GM12878 (cell line): ENCODE data around the gene MRPL46. TPM values are rescaled to one million over a fixed set of nuclear protein-coding genes. Genes with fewer than 3 reads are reported as not detected.

Experiments
- ATAC-seq: fragments of 200-7000 bp; cut with Tn5 transposase; 3 replicates; pipeline ENCODE4 v1.9.1; 2020; ENCODE audit warnings: mild to moderate bottlenecking, moderate library complexity
- BruUV-seq: library from RNA; stranded (reverse); fragments of 400-500 nt; replicated peaks from 2 replicates; lab custom pipeline; 2021; lab: Mats Ljungman, UMichigan
- CTCF ChIA-PET: fragments of 300-600 bp; sonication (Branson Sonifier 250); formaldehyde crosslinking; extraction: SDS; loops from one replicate; lab custom pipeline; 2021; ENCODE audit warnings: inconsistent platforms; lab: Yijun Ruan, JAX
- POLR2A ChIA-PET: fragments of 350-600 bp; formaldehyde crosslinking; extraction: SDS; loops from one replicate; lab custom pipeline; 2021; ENCODE audit warnings: inconsistent platforms; lab: Charles Lee
- RAD21 ChIA-PET: fragments of 300-600 bp; sonication (Branson Sonifier 250); formaldehyde crosslinking; loops from one replicate; lab custom pipeline; 2023; ENCODE audit warnings: antibody characterized with exemption; ENCODE audit not compliant: unreplicated experiment; lab: Charles Lee
- SMC1A ChIA-PET: fragments of 300-600 bp; sonication (Branson Sonifier 250); formaldehyde crosslinking; loops from one replicate; lab custom pipeline; 2023; ENCODE audit not compliant: unreplicated experiment, uncharacterized antibody; lab: Charles Lee
- DNase-seq: peaks from one replicate; pipeline ENCODE4 v3.0.0-alpha.2; 2011; ENCODE audit warnings: low read depth, low spot score
- FAIRE-seq: peaks from 3 replicates; lab custom pipeline; 2011; peaks lifted over from hg19 to GRCh38; lab: Jason Lieb, UNC
- H2AFZ ChIP-seq: 2 replicates; pipeline ENCODE4 v1.6.0; 2011; ENCODE audit warnings: low read depth, low read length, control low read depth; ENCODE audit not compliant: control insufficient read depth
- H3K27ac ChIP-seq: 2 replicates; pipeline ENCODE4 v1.5.1; 2011; ENCODE audit warnings: control low read depth; ENCODE audit not compliant: control insufficient read depth, insufficient read depth
- H3K27me3 ChIP-seq, 2 experiments: replicated peaks in 1 of 2; 2 replicates each; pipeline versions ENCODE4 v1.6.0 to v1.6.1; 2011; ENCODE audit warnings: low read length in 1 of 2; ENCODE audit not compliant: control insufficient read depth in 2 of 2, insufficient read depth in 2 of 2
- H3K36me3 ChIP-seq, 2 experiments: 2 replicates each; pipeline ENCODE4 v1.5.1; 2011; ENCODE audit warnings: low read length in 1 of 2; ENCODE audit not compliant: control insufficient read depth in 2 of 2, insufficient read depth in 2 of 2
- H3K4me1 ChIP-seq: 2 replicates; pipeline ENCODE4 v1.6.1; 2011; ENCODE audit warnings: mild to moderate bottlenecking, low read length, moderate library complexity, mixed read lengths; ENCODE audit not compliant: control insufficient read depth, insufficient read depth
- H3K4me2 ChIP-seq: 2 replicates; pipeline ENCODE4 v1.6.0; 2011; ENCODE audit warnings: control low read depth; ENCODE audit not compliant: control insufficient read depth, insufficient read depth
- H3K4me3 ChIP-seq: fragments of 200-600 bp; sonication (generic); 2 replicates; pipeline ENCODE4 v1.5.1; 2016
- H3K79me2 ChIP-seq: 2 replicates; pipeline ENCODE4 v1.6.0; 2011; ENCODE audit warnings: low read length; ENCODE audit not compliant: control insufficient read depth, insufficient read depth
- H3K9ac ChIP-seq: 2 replicates; pipeline ENCODE4 v1.8.0; 2011; ENCODE audit warnings: low read length, control low read depth, mixed read lengths; ENCODE audit not compliant: control insufficient read depth, insufficient read depth
- H3K9me3 ChIP-seq: replicated peaks from 3 replicates; pipeline ENCODE4 v1.5.1; 2011; ENCODE audit warnings: mild to moderate bottlenecking, low read length; ENCODE audit not compliant: control insufficient read depth, insufficient read depth
- H4K20me1 ChIP-seq: 2 replicates; pipeline ENCODE4 v1.6.0; 2011; ENCODE audit not compliant: control insufficient read depth, insufficient read depth
- BMI1 ChIP-seq: fragments of 450-650 bp; IDR thresholded peaks from 2 replicates; pipeline ENCODE4 v1.6.1; 2016; ENCODE audit warnings: mild to moderate bottlenecking, moderate library complexity, borderline replicate concordance
- HDAC6 ChIP-seq: fragments of 200-600 bp; sonication (generic); IDR thresholded peaks from one replicate; pipeline ENCODE4 v1.8.0; 2017; ENCODE audit warnings: antibody characterized with exemption; ENCODE audit not compliant: unreplicated experiment
- LARP7 ChIP-seq: fragments of 450-650 bp; IDR thresholded peaks from 2 replicates; pipeline ENCODE4 v1.6.1; 2017; ENCODE audit warnings: mild to moderate bottlenecking
- ZNF274 ChIP-seq: IDR thresholded peaks from one replicate; pipeline ENCODE4 v1.8.0; 2011; ENCODE audit not compliant: insufficient read length, insufficient read depth
- WGBS: methylation state at CpG from one replicate; pipeline ENCODE4 v1.1.6; 2016; ENCODE audit warnings: low lambda C conversion rate; ENCODE audit not compliant: insufficient replicate concordance, insufficient coverage; ENCODE audit errors: missing lambda C conversion rate; 5-methylcytosine and 5-hydroxymethylcytosine counted together
- in situ Hi-C: fragments of 300-500 bp; cut with MboI; formaldehyde crosslinking; loops from 9 replicates; pipeline ENCODE4 v1.14.3; 2018; ENCODE audit warnings: mixed read lengths
- intact Hi-C: fragments of 100-400 bp; cut with micrococcal nuclease; formaldehyde crosslinking; loops from one replicate; pipeline ENCODE4 v1.14.2; 2022; ENCODE audit not compliant: unreplicated experiment
- polyA plus RNA-seq, 11 experiments: library from polyadenylated mRNA; depleted of rRNA in 4 of 11; unstranded in 6 of 11; stranded (reverse) in 5 of 11; fragments of >200 nt; fragmentation: Nextera tagmentation in 4 of 11; fragmentation: Illumina TruSeq in 1 of 11; extraction: Ambion mirVana in 4 of 11; extraction: Trizol in 1 of 11; gene quantifications; 1 replicate in 1 of 11; 2 replicates in 10 of 11; pipeline versions ENCODE4 v1.2.1 to v1.2.3, GENCODE V29; 2011 to 2016; ENCODE audit warnings: inconsistent platforms in 2 of 11, missing spikeins in 2 of 11, low read depth in 1 of 11
- total RNA-seq, 4 experiments: library from RNA; depleted of rRNA in 3 of 4; stranded (reverse); fragments of >200 nt in 3 of 4; fragmentation: Illumina TruSeq in 1 of 4; extraction: Trizol in 1 of 4; gene quantifications; 2 replicates each; pipeline versions ENCODE4 v1.2.1 to v1.2.3, GENCODE V29; 2013 to 2021
- TF ChIP-seq, protein P1 (sequence below): fragments of 450-650 bp; IDR thresholded peaks from 2 replicates; pipeline ENCODE4 v1.6.1; 2017; ENCODE audit warnings: mild to moderate bottlenecking, low read depth, inconsistent platforms; ENCODE audit not compliant: poor library complexity, severe bottlenecking

The MRPL46 gene
- total and polyA plus RNA-seq, 10 of the 15 experiments (the other 5 are each of a cell fraction or from before 2014, with no cell fraction given): 37.4 to 96.7 (median 52.9) TPM

DNA sequence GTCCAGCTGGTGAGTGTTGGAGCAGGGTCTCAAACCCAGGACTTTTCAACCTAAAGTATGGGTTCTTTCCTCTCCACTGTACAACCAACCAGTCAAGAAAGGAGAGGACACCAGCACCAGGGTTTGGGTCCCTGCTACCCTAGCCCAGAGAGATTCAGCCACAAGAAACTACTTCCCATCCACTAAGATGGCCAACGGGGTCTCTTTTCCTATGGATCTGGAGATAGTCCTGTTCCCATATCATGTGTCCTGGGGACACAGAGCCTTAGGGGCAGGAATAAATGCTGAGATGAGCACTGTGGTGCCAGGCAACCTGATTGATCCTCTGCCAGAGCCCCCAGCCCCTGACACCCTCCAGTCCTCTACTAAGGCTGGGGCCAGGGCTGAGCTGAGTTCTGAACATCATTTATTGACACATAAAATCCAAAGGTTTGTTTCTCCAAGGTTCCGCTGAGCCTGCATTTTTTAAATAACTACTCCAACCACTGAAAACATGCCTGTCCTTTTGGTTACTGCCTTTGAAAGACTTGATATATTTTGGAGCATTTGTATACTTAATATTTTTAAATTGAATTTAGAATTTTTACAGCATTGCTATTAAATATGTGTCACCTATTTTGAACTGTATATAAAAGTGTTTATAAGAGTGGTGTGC lies 26.0 kb downstream of the MRPL46 start (continued):
- no peak for TF ChIP-seq HDAC6
- TF ChIP-seq, all 136 proteins: peak for 0

DNA sequence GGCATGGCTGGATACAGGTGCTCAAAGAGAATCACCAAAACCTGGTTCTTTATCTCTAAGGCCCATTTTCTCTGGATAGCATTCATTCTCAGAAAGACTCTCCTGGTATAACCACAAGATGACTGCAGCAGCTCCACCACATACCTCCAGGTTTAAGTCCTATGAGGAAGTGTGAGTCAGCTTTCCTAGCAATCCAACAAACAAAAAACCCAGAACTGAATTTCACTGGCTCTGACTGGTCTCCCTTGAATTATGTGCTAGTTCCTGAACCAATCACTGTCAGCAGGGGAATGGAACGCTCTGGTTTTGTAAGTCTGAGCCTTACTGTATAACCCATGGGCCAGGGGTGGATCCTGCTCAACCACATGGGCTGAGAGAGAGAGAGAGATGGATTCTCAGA lies 27.2 kb downstream of the MRPL46 start:
- H4K20me1 ChIP-seq: no peaks in the 10 kb centered on the region
- BruUV-seq: no TSS peak
- no peaks in the 10 kb centered on the region; a peak in 2 of 4 replicates for H3K27me3 ChIP-seq
- no peak for TF ChIP-seq ZNF274
- no peak for TF ChIP-seq BMI1
- no peak for TF ChIP-seq LARP7
- TF ChIP-seq, protein P1, sequence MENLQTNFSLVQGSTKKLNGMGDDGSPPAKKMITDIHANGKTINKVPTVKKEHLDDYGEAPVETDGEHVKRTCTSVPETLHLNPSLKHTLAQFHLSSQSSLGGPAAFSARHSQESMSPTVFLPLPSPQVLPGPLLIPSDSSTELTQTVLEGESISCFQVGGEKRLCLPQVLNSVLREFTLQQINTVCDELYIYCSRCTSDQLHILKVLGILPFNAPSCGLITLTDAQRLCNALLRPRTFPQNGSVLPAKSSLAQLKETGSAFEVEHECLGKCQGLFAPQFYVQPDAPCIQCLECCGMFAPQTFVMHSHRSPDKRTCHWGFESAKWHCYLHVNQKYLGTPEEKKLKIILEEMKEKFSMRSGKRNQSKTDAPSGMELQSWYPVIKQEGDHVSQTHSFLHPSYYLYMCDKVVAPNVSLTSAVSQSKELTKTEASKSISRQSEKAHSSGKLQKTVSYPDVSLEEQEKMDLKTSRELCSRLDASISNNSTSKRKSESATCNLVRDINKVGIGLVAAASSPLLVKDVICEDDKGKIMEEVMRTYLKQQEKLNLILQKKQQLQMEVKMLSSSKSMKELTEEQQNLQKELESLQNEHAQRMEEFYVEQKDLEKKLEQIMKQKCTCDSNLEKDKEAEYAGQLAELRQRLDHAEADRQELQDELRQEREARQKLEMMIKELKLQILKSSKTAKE: no peak
- H3K79me2 ChIP-seq: no peaks in the 10 kb centered on the region
- CTCF ChIA-PET: no interaction called here
- RAD21 ChIA-PET: no interaction called here
- no peaks in the 10 kb centered on the region for H3K4me1 ChIP-seq
- ATAC-seq: no peak
- no peak for DNase-seq
- H3K4me2 ChIP-seq: no peak overlapping the region
- H3K36me3 ChIP-seq: no peaks in the 10 kb centered on the region
- no peak overlapping the region for H3K27ac ChIP-seq
- FAIRE-seq: no peak
- intact Hi-C loops (no loop called here), in situ Hi-C loops (no loop called here)
- no peak overlapping the region for H3K9ac ChIP-seq
- 0% methylated on average over 1 of the region's 1 CpG for WGBS
- H3K4me3 ChIP-seq: no peak overlapping the region
- H3K9me3 ChIP-seq: no peaks in the 10 kb centered on the region; the same call in 2 of the 3 replicates
- no peak overlapping the region for H2AFZ ChIP-seq
- POLR2A ChIA-PET: no interaction called here
- SMC1A ChIA-PET: no interaction called here
